ENCODE measurements around the gene MAN2A2.
"Not testable (repeated sequence)": the region's sequence is repeated elsewhere in the genome, so short reads cannot be mapped to it uniquely, and the experiment has no call there.

The MAN2A2 gene

DNA sequence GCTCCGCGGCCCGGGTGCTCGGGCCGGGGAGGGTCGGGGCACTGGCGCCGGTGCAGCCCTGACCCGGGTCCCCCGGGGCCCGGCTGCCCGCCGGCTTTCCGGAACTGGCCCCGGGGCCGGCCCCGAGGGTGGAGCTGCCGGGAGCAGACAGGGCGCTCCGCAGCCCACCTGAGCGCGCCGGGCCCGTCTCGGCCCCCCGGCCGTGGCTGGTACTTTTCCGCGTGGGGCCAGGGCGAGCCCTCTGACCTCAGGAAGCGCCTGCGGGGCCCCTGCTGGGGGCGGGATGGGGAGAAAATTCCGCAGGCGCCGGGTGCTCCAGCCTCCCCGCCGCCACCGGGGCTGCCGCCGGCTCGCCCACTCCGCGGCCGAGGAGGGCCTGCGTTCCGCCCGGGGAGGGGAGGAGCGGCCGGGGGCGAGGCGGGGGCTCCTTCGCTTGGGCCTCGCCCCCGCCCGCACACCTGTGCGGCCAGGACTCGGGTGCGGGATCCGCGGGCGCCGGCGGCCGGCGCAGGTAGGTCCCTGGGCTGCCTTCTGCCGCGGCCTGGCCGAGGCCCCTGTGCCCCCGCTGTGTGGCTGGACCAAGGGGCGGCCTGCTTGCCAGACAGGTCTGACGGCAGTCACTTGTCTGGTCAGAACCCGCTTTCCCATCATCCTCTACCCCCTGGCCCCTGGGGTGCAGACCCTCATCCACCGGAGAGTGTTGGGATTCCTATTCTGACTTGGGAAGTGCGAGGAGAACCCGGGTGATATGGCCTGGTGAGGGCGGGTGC, 31.2 kb upstream of the MAN2A2 start:
- CTCF ChIA-PET: interaction anchor here (0.6 kb wide), 1 partner anchor 54 kb away, joined by 3 read pairs; no protein-coding TSS in a partner anchor
- POLR2A ChIA-PET: interaction anchor here (1.0 to 1.8 kb wide), 2 partner anchors 25 to 155 kb away, joined by 3 to 9 read pairs; partner anchors contain the start of gene BLM
- TF ChIP-seq PKNOX1 (IDR thresholded peaks at IDR 0.05) (no peak), FOXM1 (IDR thresholded peaks at IDR 0.05; ENCODE audit: borderline replicate concordance) (no peak), BHLHE40 (IDR thresholded peaks at IDR 0.05; ENCODE audit: borderline replicate concordance) (no peak), CTBP1 (IDR thresholded peaks at IDR 0.05; ENCODE audit: borderline replicate concordance) (no peak), TARDBP (IDR thresholded peaks at IDR 0.05) (no peak), FOXK2 (IDR thresholded peaks at IDR 0.05) (no peak), L3MBTL2 (conservative IDR thresholded peaks at IDR 0.05) (no peak), ARNT (IDR thresholded peaks at IDR 0.05) (no peak), ELF4 (IDR thresholded peaks at IDR 0.05) (no peak), LEF1 (IDR thresholded peaks at IDR 0.05; ENCODE audit: borderline replicate concordance) (no peak), NFRKB (IDR thresholded peaks at IDR 0.05) (no peak), SUZ12 (IDR thresholded peaks at IDR 0.05) (no peak)
- DNase-seq (ENCODE audit: extremely low spot score): peak; percentile 47

GRCh38 chr15:90872486-90873184, 30.5 kb upstream of the MAN2A2 start:
- CTCF ChIA-PET: interaction anchor here (2.1 kb wide), 1 partner anchor 13 kb away, joined by 17 read pairs; no protein-coding TSS in a partner anchor
- no peak for TF ChIP-seq FOXM1 (IDR thresholded peaks at IDR 0.05; ENCODE audit: borderline replicate concordance)
- TF ChIP-seq HDGF (IDR thresholded peaks at IDR 0.05; ENCODE audit: borderline replicate concordance): no peak
- no peak for TF ChIP-seq BHLHE40 (IDR thresholded peaks at IDR 0.05; ENCODE audit: borderline replicate concordance)
- no peak for TF ChIP-seq ZNF384 (IDR thresholded peaks at IDR 0.05)
- no peak for TF ChIP-seq LEF1 (IDR thresholded peaks at IDR 0.05; ENCODE audit: borderline replicate concordance)
- no peak for TF ChIP-seq CTBP1 (IDR thresholded peaks at IDR 0.05; ENCODE audit: borderline replicate concordance)
- TF ChIP-seq NFRKB (IDR thresholded peaks at IDR 0.05): no peak
- TF ChIP-seq FOXK2 (IDR thresholded peaks at IDR 0.05): no peak
- TF ChIP-seq L3MBTL2 (conservative IDR thresholded peaks at IDR 0.05): no peak
- TF ChIP-seq SUZ12 (IDR thresholded peaks at IDR 0.05): no peak
- no peak for TF ChIP-seq PKNOX1 (IDR thresholded peaks at IDR 0.05)
- TF ChIP-seq SP1 (IDR thresholded peaks at IDR 0.05): no peak
- TF ChIP-seq ARNT (IDR thresholded peaks at IDR 0.05): no peak
- no peak for TF ChIP-seq TARDBP (IDR thresholded peaks at IDR 0.05)
- no peak for TF ChIP-seq ELF4 (IDR thresholded peaks at IDR 0.05)
- no peak for TF ChIP-seq FOXA1 (IDR thresholded peaks at IDR 0.05)
- POLR2A ChIA-PET: interaction anchor here (1.9 kb wide), 1 partner anchor 155 kb away, joined by 10 read pairs; the partner anchor contains the start of gene BLM
- peak; percentile 42 for DNase-seq (ENCODE audit: extremely low spot score)

DNA sequence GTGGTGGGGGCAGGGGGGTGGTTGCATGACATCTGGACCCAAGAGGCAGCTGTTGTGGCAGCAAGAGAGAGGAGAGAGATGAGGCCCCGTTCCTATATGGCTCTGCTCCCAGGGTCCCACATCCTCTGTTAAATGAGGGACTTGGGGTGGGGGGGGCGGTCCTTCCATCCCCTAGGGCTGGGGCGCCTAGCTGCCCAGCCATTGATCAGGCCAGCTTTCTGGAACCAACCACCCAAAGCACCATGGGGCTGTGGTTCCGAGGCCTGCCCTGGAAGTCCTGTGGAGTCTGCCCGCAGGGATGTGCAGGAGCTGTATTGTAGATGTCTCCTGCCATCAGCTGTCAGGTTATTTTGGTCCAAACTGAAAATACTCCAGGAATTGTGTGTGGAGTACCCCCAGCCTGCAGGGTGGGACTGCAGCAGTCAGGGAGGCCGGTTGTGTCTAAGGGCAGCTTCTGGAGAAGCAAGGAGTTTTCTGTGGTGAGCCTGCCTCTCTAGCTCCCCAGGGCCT, 29.6 kb upstream of the MAN2A2 start:
- no peak for DNase-seq (ENCODE audit: extremely low spot score)
- TF ChIP-seq FOXM1 (IDR thresholded peaks at IDR 0.05; ENCODE audit: borderline replicate concordance) (no peak), ZNF384 (IDR thresholded peaks at IDR 0.05) (no peak), BHLHE40 (IDR thresholded peaks at IDR 0.05; ENCODE audit: borderline replicate concordance) (no peak), NFRKB (IDR thresholded peaks at IDR 0.05) (no peak), FOXK2 (IDR thresholded peaks at IDR 0.05) (no peak), PKNOX1 (IDR thresholded peaks at IDR 0.05) (no peak), L3MBTL2 (conservative IDR thresholded peaks at IDR 0.05) (no peak), FOXA1 (IDR thresholded peaks at IDR 0.05) (no peak), LEF1 (IDR thresholded peaks at IDR 0.05; ENCODE audit: borderline replicate concordance) (no peak), ARNT (IDR thresholded peaks at IDR 0.05) (no peak), SP1 (IDR thresholded peaks at IDR 0.05) (no peak), SUZ12 (IDR thresholded peaks at IDR 0.05) (no peak), HDGF (IDR thresholded peaks at IDR 0.05; ENCODE audit: borderline replicate concordance) (no peak)
- CTCF ChIA-PET: interaction anchor here (0.6 to 2.1 kb wide), 3 partner anchors 12 to 232 kb away, joined by 3 to 17 read pairs (median 7); partner anchors contain the start of gene UNC45A
- POLR2A ChIA-PET: interaction anchor here (1.1 to 1.9 kb wide), 3 partner anchors 15 to 156 kb away, joined by 3 to 10 read pairs (median 4); partner anchors contain the start of gene BLM

DNA sequence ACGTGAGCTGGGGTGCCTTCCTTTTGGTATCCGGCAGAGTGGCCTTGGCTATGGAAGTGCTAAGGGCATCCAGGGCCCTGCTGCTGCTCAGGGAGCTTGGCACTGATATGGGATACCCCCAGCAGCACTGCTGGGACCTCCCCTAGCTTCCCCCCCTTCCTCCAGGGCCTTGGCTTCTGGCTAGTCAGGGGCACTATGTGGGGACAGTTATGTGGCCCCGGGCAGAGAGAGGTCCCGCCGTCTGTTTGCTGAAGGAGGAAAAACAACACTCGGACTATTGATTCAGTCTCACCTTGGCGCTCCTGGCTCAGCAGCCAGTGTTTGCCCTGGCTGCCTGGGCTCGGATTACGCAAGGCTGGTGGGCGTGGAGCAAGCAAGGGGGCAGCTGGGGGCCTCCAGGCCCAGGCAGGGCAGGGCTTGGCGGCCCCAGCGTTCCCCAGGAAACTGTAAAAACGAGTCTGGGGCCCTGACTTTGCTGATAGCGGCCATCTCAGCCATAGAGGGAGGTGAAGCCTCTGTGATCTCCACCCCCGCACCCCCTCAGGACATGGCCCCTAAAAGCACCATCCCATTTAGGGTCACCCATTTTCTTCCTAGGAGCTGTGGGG, 29.0 kb upstream of the MAN2A2 start:
- DNase-seq (ENCODE audit: extremely low spot score): no peak
- TF ChIP-seq CTBP1 (IDR thresholded peaks at IDR 0.05; ENCODE audit: borderline replicate concordance) (no peak), FOXK2 (IDR thresholded peaks at IDR 0.05) (no peak), ELF4 (IDR thresholded peaks at IDR 0.05) (no peak), ARNT (IDR thresholded peaks at IDR 0.05) (no peak), TARDBP (IDR thresholded peaks at IDR 0.05) (no peak), SUZ12 (IDR thresholded peaks at IDR 0.05) (no peak)
- ChIA-PET POLR2A (interaction anchor here (1.1 to 1.9 kb wide), 3 partner anchors 14 to 157 kb away, joined by 3 to 10 read pairs (median 4); partner anchors contain the start of gene BLM), CTCF (interaction anchor here (0.5 to 2.1 kb wide), 4 partner anchors 11 to 113 kb away, joined by 3 to 17 read pairs (median 4); partner anchors contain the start of gene UNC45A)

DNA sequence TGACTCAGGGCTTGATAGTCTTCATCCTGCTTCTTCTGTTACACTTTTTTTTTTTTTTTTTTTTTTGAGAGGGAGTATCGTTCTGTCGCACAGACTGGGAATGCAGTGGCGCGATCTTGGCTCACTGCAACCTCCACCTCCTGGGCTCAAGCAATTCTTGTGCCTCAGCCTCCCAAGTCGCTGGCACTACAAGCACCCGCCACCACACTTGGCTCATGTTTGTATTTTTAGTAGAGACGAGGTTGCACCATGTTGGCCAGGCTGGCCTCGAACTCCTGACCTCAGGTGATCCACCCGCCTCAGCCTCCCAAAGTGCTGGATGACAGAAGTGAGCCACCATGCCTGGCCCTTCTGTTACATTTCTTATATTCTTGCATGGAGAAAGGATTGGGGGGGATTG, 28.1 kb upstream of the MAN2A2 start:
- POLR2A ChIA-PET; DNase-seq (ENCODE audit: extremely low spot score): not testable (repeated sequence)
- CTCF ChIA-PET: interaction anchor here (0.5 to 0.6 kb wide), 2 partner anchors 44 to 114 kb away, joined by 3 to 6 read pairs; no protein-coding TSS in a partner anchor

Measured in HEK293T (cell line).